OCI-LY1 (cell line): Measurements from ENCODE around the gene PLEKHH1.

Experiments
- CTCF ChIP-seq: fragments of 200-600 bp; sonication (generic), shearing (Covaris generic); IDR thresholded peaks from 2 replicates; pipeline ENCODE4 v1.5.1; 2017; ENCODE audit warnings: mild to moderate bottlenecking, antibody characterized with exemption, low read length, moderate library complexity, mixed read lengths
- EZH2 ChIP-seq: fragments of 200-600 bp; sonication (generic), shearing (Covaris generic); IDR thresholded peaks from 2 replicates; pipeline ENCODE4 v1.8.0; 2017; ENCODE audit warnings: borderline replicate concordance, mixed run types, mild to moderate bottlenecking, antibody characterized with exemption, low read length, moderate library complexity, mixed read lengths

- no peak for TF ChIP-seq CTCF
- no peak for TF ChIP-seq EZH2
These were observed 8.6 kb downstream of the PLEKHH1 start for GRCh38 chr14:67541448-67542387.
